Cerebellar cortex (tissue), 1 donor: ENCODE results near the gene GIGYF1.
"Not testable (repeated sequence)": the region's sequence is repeated elsewhere in the genome, so short reads cannot be mapped to it uniquely, and the experiment has no call there.

Source experiments
- DNase-seq: peaks from one replicate; pipeline ENCODE4 v3.0.0-alpha.2; 2015; ENCODE audit warnings: low spot score

Gene GIGYF1

DNA sequence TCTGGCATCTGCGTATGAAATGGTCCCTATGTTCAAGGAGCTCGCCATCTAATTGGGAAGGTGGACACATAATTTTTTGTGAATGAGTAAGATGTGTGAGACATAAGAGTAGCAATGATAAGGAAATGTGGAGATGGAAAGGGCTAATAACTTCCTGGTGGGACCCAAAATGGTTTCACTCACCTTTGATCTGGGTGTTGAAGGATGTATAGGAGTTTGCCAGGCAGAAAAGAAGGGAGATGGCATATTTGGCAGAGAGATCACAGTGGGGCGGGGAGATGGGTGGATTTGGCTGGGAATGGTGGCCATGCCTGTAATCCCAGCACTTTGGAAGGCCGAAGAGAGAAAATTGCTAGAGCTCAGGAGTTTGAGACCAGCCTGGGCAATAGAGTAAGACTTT lies 16.4 kb upstream of the GIGYF1 start:
- no peak for DNase-seq

DNA sequence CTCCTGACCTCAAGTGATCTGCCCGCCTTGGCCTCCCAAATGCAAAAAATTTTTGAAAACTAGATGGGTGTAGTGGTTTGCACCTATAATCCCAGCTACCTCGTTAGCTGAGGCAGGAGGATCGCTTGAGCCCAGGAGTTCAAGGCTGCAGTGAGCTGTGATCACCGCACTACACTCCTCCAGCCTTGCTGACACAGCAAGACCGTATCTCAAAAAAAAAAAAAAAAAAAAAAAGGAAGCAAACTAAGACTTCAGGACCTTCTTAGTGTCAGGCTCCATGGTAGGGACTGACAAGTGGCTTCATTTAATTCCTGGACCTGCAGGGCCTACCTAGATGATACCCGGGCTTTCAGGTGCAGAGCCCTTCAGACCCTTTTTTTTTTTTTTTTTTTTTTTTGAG lies 14.3 kb upstream of the GIGYF1 start:
- no peak for DNase-seq

DNA sequence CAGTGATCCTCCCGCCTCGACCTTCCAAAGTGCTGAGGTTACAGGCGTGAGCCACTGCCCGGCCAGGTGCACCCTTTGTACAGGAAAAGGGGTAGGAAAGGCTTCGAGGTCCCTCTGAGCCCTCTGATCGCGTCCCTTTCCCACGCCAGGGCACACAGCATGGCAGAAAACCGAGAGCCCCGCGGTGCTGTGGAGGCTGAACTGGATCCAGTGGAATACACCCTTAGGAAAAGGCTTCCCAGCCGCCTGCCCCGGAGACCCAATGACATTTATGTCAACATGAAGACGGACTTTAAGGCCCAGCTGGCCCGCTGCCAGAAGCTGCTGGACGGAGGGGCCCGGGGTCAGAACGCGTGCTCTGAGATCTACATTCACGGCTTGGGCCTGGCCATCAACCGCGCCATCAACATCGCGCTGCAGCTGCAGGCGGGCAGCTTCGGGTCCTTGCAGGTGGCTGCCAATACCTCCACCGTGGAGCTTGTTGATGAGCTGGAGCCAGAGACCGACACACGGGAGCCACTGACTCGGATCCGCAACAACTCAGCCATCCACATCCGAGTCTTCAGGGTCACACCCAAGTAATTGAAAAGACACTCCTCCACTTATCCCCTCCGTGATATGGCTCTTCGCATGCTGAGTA lies 12.7 kb upstream of the GIGYF1 start:
- DNase-seq = no peak

DNA sequence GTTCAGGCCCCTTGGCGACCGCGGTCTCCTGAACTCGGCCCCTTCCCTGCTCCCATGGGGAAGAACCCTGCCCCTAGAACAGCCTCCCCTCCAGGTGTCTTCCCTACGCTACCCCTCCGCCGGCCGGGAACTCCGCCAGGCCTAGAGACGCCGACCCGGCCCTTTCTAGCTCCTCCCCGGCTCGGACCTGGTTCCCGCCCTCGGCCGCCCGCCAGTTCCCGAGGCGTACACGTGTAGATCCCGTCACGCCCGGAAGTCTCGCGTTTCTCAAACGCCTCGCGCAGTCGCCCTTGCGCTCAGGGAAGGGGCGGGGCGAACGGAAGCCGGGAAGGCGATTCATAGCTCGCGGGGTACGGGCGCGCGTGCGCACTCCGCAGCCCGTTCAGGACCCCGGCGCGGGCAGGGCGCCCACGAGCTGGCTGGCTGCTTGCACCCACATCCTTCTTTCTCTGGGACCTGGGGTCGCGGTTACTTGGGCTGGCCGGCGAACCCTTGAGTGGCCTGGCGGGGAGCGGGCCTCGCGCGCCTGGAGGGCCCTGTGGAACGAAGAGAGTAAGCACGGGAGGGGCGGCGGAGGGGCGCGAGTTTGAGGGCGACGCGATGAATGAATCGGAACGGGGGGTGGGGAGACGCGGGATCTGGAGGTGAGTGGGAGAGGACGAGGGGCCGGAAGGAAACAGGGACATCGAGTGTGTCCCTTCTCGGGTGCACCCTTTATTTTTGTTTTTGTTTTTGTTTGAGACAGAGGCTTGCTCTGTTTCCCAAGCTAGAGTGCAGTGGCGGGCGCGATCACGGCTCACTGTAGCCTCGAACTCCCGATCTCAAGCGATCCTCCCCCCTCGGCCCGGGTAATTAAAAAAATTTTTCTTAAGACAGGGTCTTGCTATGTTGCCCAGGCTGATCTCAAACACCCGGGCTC lies 12.0 kb upstream of the GIGYF1 start, which contains the start of gene POP7:
Gene POP7, plus strand, starts transcription at position 369 of the 919 bp plus-strand sequence. CDS start 710 bp downstream, outside the sequence.
- peak; percentile 96 for DNase-seq

DNA sequence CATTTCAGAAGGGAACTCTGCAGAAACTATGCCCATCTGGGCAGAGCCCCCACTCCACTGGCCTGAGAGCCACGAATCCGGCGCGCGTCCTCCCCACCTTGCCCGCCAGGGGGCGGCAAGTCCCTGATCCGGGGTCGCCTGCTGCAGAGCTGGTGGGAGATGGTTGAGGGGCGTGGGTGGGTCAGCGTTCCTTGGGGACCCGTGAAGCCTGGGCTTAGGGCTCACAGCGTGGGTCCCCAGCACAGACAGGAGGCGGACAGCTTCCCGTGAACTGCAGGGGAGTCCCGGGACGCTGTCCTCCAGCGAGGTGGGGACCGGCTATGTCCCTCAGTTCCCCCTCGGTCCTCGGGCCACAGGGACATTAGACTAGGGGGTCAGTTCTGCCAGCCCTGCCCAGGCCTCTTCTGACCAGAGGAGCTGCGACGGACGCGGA lies 11.3 kb upstream of the GIGYF1 start:
- DNase-seq = peak; percentile 66

DNA sequence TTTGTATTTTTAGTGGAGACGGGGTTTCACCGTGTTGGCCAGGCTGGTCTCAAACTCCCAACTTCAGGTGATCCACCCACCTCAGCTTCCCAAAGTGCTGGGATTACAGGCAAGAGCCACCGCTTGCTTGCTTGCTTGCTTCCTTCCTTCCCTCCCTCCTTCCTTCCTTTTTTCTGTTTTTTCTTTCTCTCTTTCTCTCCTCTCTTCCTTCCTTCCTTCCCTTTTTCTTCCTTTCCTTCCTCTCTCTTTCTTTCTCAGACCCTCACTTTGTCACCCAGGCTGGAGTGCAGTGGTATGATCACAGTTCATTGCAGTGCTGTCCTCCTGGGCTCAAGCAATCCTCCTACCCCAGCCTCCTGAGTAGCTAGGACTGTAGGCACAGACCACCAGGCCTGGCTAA lies 7.0 kb upstream of the GIGYF1 start:
- DNase-seq = not testable (repeated sequence)

DNA sequence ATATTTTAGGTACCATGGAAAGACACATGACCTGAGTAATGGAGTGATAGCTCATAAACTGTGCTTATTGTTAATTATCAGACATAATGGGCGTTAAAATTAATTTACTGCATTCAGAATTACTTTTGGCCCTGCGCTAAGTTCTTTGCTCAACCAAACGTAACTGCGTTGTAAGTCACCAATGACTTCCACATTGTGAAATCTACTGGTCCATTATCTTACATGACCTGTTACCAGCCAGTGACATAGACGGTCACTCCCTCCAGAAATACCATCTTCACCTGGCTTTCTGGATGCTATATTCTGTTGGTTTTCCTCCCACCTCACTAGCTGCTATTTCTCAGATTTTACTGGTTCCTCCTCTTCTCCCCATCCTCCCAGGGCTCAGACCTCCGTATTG lies 5.0 kb upstream of the GIGYF1 start:
- no peak for DNase-seq

DNA sequence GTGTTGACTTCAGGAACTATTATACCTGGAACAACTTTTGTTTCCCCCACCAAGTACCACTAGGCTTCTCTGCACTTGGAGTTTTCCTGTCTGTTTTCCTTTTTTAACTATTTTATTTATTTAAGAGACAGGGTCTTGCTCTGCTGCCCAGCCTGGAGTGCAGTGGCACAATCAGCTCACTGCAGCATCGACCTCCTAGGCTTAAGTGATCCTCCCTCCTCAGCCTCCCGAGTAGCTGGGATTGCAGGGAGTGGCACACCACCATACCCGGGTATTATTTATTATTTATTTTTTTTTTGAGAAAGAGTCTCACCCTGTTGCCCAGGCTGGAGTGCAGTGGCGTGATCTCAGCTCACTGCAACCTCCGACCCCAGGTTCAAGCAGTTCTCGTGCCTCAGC lies 2.1 kb upstream of the GIGYF1 start:
- no peak for DNase-seq

DNA sequence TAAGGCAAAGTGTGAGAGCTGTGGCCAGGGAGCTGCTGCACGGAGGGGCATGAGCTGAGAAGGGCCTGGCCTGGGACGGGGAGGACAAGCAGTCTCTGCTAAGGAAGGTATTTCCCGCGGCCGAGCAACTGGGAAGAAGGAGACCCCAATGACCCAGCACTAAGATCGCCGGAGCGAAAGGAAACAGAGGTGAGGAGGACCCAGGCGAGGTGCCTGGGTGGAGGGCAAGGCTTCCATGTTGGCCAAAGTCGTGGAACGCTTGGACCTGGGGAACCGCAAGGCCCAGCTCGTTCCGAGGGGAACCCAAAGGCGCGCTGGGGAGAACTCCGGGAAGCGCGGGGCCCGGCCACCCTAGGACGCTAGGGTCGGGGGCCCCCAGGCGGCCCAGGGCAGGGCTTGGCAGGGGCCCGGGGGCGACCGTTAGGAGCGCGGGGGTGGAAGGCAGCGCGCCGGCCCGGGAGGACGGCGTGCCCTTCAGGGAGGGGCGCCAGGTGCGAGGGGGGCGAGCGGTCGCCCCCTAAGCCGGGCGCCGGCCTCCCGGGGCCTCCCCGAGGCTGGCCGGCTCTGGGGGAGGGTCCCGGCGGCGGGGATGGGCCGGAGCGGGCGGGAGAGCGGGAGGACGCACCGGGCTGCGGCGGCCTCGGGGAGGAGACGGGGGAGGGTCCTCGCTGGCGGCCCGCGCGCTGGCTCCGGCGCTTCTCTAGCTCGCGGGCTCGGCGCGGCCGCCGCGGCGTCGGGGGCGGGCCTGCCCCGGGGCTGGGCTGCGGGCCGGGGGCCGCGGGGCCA lies 545 bp downstream of the GIGYF1 start:
- no peak for DNase-seq

DNA sequence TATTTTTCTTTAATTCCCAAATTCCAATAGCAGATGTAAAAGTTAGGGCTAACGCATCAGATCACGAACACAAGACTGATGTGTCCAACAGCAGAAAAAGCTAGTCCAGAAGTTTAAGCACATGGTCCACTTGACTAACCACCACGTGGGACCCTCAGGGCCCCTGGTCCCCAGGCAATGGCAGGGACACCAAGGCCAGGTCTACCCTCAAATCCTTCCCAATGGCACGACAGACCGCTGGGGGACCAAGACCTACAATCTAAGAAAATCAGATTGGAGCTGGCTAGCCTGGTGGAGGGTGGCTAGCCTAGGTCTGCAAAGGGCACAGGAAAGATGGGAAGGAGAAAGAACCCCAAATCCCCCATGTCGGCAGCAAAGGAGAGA lies 1.5 kb downstream of the GIGYF1 start:
- DNase-seq = no peak

DNA sequence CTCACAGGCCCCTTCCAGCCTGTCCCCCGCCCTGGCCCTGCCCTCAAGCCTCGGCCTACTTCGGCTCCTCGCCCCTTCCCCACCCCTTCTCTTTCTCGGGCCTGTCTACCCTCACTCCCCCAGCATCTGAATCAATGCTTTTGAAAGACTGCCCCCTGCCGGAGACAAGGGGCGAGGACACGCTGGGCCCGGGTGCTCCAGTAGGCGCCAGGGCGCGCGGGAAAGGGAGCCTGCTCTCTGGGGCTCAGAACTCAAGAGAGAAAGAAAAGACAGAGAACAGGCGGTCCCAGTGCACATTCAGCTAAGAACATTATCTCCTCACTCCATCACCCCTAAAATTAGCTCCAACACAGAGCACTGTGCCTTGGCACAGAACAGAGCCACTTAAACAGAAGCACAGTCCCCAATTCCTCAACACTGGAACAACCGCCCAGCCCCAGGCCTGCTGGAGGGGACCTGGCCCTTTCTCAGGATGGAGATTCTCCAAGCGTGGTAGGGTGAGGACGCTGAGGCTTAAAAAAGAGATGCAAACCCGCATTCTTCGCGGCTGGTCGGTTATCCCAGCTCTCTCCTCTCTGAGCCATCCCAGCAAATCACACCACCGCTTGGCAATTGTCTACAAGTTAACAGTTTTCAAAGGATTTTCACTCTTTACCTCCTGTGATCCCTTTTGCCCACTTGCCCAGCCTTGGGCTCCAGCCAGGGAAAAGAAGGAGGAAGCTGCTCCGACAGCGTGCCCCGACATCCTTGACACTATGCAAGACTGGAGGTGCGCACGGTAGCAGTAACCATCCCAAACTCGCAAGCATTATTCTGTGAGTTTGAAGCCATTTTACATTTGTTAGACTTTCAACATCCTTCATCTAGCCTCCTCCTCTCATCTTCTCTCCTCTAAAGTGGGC lies 2.1 kb downstream of the GIGYF1 start:
- peak; percentile 85 for DNase-seq

DNA sequence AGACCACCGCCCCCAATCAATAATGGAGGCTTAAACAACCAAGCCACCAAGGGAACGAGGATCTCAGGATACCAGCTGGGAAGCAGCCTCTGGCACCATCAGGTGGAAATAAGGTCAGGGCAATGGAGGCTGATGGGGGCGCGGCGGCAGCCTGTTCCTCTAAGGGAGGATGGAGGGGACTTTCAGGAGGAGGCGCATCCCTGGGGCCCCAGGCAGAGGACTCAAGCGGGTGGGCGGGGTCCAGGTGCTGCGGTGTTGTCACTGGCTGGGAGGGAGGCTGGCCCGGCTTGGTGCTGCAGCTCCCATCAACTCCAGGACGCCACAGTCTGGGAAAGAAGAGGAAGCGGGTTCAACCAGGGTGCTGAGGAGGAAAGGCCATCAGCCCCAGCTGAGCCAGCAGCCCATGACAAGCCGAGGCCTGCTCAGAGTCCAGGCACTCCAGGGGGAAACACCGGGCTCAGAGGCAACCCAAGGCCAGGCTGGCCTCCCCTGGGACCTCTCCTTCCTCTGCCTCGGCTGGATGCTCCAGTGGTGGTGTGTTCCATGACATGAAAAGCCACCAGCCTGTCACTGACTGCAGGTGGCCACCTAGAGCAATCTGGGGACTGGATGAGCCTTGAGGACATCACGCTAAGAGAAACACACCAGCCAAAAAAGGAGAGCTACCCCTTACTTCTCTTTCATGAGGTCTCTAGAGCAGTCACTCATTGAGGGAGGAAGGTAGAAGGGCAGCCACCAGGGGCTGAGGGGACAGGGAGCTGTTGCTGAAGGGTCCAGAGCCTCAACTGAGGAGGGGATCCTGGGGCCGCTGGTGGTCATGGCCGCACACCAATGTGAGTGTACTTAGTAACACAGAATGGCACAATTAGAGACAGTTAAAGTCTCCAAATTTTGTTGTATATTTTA lies 4.6 kb downstream of the GIGYF1 start:
- no peak for DNase-seq

DNA sequence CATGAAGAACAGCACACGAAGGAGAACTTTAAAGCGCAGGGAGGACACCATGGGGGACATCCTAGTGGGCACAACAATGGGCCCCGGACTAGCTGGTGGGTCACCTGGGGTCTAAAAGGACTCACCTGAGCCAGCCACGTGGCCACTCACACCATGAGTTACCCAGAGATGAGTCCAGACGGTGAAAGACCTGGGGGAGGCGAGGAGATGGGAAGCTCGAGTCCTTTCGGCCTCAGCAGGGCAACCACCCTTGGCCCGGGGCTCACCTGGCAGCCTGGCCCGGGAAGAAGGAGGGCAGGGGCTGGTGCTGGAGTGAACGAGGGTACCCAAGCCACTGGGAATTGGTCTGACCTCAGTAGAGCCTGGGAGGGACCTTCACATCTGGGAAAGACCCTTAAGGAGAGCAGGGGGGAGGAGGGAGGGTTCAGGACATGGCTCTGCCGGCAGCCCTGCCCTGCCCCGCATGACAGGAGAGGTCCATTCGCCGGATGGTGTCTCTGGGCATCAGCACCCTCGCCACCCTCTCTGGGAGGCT lies 5.7 kb downstream of the GIGYF1 start:
- no peak for DNase-seq

DNA sequence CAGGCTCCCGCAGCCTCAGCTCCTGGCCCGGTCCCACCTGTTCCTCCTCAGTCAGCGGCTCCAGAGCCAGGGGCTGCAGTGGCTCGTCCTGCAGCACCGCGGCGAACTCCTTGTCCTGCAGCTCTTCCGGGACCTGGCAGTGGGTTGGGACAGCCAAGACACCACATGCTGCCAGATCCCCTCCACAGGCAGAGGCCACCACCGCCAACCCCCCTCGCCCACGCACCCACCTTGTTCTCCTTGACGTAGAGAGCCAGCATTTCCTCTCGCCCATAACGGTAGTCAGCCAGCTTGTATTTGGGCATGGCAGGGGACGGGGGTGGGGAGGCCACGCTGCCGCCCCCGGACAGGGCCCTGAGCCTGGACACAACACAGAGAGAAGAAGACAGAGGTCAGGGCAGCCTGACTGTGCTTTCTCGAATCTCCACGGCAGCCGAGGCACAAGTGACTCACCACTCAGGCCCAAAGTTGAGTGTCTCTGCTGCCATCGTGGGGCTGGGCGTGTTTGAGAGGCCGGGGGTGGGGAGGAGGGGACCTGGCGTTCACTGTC lies 6.2 kb downstream of the GIGYF1 start:
- no peak for DNase-seq

DNA sequence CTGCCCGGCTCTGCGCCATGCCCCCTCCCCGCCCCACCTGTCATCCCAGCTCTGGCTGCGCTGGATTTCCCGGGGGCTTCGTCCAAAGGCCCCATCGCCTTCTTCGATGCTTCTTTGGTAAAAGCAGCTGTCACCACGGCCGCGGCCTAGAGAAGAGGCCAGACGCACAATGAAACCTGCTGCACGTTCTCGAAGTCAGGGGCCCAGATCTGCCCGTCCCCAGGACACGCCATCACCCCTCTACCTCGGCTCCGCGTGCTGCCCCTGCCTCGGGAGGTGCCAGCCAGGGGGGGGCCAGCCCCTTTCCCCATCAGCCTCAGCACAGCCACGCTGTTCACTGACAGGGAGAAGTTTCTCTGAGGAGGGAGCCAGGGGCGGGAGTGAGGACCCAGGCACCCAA lies 6.8 kb downstream of the GIGYF1 start:
- DNase-seq = no peak

DNA sequence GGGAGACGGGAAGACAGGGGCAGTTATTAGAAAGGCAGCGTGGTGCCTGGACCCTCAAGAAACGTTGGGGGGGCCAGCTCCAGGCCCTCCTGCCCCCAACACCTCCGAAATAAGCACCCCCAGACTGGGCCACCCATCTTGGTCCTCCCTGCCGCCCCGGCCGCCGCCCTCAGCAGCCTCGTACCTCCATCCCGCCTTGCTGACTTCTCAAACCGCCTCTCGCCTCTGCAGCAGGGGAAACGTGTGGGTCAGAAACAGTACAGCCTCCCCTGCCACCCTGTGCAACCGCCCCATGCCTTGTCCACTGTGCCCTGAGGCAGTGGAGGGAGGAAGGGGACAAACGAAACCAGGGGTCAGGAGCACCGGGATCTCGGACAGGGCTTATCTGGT lies 7.2 kb downstream of the GIGYF1 start:
- no peak for DNase-seq

DNA sequence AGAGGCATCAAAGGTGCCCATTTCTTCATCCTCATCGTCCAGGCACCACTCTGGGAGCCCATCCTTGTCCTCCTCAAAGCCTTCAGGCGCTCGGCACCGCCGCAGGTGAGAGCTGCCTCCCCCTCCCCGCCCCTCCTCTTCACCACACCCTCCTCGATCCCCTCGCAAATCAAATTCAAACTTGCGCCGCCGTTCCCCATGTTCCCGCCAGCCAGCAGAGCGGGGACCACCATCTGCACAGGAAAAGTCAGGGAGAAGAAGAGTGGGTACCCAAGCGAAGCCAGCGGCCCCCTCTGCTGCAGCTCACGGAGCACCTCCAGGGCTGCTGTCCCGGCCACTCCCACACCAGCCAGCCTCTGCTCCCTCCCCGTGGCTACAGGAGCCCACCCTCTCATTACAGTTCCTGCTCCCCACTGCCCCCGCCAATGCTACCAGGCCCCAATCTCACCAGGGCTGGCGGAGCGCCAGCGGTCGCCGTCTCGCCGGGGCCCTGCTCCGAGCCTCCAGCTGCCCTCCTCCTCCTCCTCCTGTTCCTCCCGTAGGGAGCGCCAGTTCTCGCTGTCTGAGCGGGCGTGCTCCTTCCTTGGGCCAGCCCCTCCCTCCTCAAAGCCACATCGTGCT lies 7.7 kb downstream of the GIGYF1 start:
- no peak for DNase-seq

DNA sequence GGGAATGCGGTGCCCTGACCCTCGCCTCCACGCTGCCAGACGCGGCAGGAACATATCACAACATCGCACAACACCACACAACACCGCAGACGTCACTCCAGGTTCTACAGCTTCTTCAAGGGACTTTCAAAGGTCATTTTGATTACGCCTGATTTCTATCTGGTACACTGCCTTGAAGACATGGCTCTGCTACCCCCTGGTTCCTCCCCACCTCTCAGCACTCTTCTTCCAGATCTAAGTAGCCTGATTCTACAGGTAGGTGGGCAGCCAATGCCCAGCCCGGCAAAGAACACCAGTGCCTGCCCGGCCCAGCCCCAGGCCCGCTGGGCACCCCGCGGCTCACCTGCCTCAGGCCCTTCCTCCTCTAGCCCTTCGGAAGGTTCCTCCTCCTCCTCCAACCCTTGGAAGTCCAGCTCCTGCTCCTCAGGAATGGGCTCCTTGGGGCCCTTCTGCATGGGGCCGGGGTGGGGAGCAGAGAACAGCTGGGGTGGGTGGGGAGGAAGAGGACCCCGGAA lies 8.4 kb downstream of the GIGYF1 start:
- no peak for DNase-seq

DNA sequence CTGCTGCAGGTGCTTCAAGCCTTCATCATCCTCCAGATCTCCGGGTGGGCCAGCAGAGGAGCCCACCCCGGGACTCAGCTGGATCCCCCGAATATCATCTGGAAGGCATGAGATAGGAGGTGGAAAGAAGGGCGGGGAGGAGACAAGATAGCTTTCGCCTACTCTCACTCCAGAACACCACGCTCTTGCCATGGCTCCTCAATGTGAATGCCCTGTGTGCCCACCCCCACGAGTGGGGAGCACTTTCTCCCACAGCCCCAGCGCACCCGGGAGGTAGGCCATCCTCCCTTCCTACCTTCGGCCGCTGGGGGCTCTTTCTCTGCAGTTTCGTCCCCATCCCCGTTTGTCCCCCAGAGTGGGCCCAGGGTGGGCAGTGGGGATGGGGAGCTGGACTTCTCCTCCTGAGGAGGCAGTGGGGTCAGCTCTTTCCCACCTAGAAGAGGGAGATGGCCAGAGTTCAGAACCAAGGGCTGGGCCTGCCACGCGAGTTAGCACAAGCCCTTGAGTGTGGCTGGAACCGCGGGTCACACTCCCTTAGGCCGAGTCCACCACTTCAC lies 8.9 kb downstream of the GIGYF1 start:
- DNase-seq = no peak
